COLO829 (cell line): ENCODE data around the gene CABP4.

Source experiments
- DNase-seq: peaks from one replicate; pipeline ENCODE4 v3.0.0; 2012; ENCODE audit warnings: low spot score

Gene CABP4

DNA sequence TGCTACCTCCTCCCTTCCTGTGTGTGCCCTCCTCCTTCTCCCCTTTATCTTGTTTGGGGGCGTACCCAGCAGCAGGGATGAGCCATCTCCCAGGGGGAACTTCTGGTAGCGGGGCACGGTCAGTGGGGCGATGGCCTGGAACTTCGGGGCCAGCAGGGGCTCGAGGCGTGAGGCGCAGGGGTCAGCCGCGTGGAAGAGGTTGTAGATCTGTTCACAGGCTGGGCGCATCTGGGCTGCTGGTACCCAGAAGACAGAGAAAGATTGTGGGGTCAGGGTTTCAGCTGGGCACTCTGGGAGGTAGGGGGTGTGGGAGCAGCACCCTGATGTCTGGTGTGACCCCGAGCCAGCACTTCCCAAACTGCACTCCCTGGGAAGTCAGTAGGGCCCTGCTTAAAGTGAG lies 41.0 kb downstream of the CABP4 start:
- DNase-seq: no peak

DNA sequence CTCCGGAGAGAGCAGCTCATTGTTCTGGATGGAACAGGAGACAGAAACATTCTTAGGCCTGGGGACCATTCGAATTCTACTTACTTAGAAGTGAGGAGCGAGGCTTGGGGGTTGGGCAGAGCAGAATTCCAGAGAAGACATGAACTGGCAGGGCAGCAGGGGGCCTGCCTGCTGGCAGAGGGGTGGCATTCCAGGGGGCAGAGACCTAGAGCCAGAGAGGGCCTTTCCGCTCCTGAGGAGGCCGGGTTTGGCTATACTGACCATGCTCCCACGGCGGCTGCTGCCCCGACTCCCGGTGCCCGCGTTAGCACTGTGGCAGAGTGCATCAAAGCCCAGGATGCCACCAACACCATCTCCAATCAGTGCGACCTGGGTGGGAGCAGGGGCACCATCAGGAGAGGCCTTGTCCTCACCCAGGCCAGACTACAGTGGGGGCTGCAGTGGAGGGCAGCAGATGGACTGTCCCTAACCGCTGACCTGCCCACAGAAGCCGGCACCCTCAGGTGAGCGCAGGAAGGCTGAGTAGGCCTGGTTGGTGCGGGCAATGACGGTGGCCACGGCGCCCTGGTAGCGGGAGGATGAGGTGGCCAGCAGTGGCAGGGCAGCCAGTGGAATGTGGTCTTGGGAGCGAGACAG lies 42.6 kb downstream of the CABP4 start:
- no peak for DNase-seq

GRCh38 chr11:67498544-67498972 lies 43.4 kb downstream of the CABP4 start:
- DNase-seq: no peak

DNA sequence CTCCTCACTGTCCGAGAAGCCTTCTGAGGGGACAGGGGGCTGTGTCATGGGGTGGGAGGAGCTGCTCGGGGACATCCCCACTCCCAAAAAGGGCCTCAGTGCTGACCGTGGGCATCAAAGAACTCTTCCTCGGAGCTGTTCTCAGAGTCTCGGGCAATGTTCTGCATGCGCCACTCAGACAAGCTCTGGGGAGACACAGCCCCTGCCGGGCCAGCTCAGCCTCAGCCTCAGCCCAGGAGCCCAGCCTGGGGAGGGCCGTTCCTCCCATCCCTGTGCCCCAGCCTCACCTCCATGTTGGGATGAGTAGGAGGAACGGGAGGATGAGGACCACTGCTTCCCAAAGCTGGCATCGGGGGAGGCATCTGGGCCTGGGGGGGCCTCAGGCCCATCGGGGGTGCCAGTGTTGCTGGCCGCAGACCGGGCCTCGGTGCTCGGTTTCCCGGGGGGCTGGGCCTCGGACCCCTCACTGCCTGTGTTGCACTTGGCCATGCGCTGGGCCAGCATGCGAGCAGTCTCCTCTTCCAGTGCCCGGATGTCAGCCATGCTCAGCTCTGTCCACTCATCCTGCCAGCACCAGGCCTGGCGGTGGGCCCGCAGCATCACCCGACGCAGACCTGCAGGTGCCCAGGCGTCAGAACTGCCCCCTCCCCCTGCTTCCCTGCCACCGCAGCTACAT lies 44.8 kb downstream of the CABP4 start:
- no peak for DNase-seq

GRCh38 chr11:67500484-67500821 lies 45.3 kb downstream of the CABP4 start:
- no peak for DNase-seq

DNA sequence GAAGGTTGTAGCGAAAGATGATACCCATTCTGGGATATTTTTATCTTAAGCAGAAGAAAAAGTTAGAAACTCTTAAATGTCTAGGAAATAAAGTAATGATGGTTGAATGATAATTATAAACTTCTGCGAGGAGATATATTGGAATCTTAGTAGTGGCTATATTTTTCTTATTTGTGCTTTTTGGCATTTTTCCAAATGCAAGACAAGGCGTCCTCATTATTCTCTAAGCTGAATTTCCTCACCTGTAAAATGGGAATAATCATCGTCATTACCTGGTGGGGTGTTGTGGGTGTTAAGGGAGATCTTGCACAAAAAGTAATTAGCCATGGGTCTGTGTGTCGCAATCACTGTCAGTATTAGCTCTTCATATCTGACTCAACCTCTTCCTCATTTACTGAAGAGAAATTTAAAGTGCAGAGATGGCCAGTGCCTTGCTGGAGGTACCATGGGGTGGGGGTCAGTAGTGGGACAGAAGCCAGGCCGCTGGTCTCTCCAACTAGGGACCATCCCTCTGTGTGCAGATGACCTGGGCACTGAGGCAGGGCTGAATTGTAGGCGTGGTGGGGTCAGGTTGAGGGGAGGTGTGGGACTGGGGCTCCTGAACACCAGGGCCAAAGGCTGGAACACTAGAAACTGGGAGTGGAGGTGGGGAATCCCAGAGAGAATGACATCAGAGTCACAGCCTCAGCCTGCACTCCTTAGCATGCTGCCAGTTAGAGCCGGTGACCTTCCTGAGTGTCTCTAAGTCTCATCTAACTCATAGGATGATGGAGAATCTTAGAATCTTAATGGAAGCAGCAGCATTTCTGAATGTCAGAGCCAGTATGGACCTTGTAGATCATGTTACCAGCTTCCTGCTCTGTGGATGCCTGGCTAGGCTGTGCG lies 45.9 kb downstream of the CABP4 start:
- no peak for DNase-seq

- DNase-seq: no peak
Observed at GRCh38 chr11:67501854-67502253, 46.7 kb downstream of the CABP4 start.

GRCh38 chr11:67502328-67502979 lies 47.3 kb downstream of the CABP4 start:
- DNase-seq: no peak

GRCh38 chr11:67503119-67504004 lies 48.2 kb downstream of the CABP4 start:
- DNase-seq: no peak

DNA sequence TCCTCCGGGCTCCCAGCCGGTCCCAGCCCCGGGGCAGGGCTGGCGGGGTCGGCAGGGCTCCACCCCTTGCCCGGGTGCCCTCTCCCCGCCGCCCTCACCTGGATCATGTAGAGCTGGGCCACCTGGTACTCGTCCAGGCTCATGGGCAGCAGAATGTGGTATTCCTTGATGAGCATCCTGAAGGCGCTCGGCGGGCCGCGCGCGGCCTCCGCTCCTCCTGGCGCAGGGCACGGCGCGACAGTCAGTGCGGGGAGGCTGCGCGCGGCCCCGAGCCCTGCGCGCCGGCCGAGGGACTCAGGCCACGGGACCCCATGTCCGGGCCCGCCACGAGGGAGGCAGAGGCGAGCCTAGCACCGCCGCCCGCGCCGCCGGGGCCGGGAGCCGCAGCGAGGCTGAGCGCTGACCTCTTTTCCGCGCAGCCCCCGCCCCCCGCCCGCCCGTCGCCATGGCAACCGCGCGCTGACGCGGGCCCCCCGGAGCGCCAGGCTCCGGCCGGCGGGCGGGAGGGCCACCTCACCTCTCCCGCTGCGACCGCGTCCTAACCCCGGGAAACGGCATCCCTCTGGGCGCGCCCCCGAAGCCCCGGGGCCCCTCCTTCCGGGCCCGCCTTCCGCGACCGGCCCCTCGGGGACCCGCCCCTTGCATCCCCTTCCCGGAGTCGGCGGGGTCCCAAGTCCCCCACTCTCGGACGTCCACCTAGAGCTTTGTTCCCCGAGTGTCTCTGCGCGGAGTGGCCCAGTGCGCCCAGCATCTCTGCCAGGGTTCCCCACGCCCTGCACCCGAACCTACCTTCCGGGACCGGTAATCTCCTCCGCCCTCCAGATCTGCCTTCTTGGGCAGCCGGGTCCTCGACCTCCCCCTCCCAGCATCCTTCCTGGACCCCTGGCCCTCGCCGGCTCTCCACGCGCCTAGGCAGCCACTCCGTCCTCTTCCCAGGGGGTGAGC lies 49.1 kb downstream of the CABP4 start:
- DNase-seq: no peak

DNA sequence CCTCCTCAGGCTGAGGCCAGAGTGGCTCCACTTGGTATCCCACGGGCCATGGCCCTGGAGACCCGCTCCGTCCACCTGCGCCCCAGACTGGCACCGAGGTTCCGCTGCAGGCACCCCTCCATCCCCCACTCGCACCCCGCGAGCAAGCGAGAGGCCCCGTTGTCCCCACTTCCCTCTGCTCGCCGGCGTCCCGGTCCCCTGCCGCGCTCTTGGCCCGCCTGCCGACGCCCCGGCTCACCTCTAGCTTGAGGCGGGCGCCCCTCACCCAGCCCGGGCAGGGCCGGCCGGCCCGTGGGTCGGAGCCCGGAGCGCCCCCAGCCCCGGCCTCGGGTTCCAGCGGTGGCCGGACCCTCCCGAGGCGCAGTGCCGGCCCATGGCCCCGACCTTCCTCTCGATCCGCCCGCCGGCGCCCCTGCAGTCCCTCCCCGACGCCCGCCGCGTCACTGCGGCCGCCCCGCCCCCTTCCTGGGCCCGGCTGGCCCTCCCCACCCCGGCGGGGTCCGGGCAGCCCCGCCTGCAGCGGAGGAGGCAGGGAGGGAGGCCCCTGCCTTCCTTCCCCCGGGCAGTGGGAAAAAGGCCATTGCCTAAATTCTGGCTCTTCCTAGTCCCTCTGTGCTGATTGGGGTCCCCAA lies 49.9 kb downstream of the CABP4 start, which contains the start of gene PITPNM1:
PITPNM1 (minus strand) TSS at position 414 of the 632 bp plus-strand sequence. CDS start 1,183 bp downstream, outside the sequence.
- no peak for DNase-seq

DNA sequence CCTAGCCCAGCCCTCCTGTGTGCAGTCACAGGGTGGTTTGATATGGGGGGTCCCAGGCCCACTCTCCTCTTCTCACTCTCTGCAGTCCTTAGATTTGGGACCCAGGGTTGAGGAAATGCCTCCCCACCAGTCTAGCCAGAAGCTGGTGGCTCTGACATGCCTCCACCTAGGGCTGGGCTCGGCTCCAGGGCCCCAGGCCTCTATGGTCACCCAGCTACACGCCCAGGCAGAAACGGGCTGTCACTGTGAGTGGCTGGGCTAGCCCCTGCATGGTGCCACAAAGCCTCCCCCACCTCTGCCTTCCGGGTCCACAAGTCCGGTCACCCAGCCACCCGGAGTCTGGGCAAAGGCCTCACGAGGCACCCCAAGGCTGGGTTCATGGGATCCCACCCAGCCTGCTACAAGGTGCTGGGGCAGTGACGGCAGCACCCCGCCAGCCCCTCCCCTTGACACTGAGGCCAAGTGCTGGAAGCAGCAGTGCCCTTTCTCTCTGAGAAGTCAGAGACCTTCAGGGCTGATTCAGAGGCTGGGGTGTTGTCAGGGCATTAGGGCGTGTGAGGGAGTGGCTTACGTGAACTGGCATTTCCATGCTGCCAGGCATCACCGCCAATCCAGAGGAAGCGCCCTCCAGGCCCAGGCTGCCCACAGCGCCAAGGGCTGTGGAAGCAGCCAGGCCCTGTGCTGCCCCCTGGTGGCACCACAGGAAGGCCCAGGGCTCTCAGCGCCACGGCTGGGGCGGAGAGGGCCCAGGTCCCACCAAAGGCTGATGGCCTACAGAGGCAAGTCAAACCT lies 50.6 kb downstream of the CABP4 start:
- peak; percentile 94 for DNase-seq

DNA sequence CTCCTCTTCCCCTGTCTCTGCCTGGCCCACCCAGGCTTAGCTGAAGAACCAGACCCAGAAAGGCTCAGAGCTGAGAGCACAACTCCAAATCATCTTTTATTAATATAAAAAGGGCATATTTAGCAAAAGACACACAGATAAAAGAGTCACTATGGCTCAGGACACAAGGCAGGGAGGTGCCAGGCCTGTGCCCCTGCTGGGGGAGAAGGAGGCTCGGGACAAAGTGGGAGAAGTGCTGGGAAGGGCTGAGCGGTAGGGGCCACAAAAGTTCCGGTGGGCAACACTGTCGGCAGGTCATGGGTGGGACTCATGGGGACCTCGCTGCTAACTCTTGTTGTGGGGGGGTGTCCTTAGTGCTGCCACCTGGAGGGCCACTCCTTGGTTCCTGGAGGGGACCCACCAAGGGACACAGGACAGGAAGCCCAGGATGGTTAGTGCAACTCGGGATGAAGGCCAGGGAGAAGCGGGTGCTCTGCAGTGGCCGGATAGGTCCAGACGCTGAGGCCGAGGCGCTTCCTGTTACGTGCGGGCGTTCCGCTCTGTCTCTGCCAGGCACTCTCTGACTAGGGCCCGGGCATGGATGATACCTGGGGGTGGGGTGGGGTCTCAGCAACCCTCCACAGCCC lies 51.4 kb downstream of the CABP4 start:
- DNase-seq: no peak

- peak; percentile 37 for DNase-seq
Observed at GRCh38 chr11:67507242-67507863, 52.2 kb downstream of the CABP4 start.

- DNase-seq: peak; percentile 96
Observed at GRCh38 chr11:67507864-67508485, 52.8 kb downstream of the CABP4 start, which contains the start of gene CDK2AP2. Gene CDK2AP2 (minus strand): TSS chr11:67508162. CDS start chr11:67508082, 80 bp downstream.

- DNase-seq: peak; percentile 99
Observed at GRCh38 chr11:67508486-67509121, 53.5 kb downstream of the CABP4 start.

GRCh38 chr11:67510023-67510345 lies 54.8 kb downstream of the CABP4 start:
- no peak for DNase-seq
